GM21737 (cell line): ENCODE results near the gene CDKAL1.
"Not testable (repeated sequence)": the region's sequence is repeated elsewhere in the genome, so short reads cannot be mapped to it uniquely, and the experiment has no call there.

Source experiments
- ATAC-seq: cut with Tn5 transposase; IDR thresholded peaks from one replicate; pipeline ENCODE4 v1.9.1; 2021; ENCODE audit warnings: mild to moderate bottlenecking, moderate library complexity; ENCODE audit not compliant: unreplicated experiment

The CDKAL1 gene

DNA sequence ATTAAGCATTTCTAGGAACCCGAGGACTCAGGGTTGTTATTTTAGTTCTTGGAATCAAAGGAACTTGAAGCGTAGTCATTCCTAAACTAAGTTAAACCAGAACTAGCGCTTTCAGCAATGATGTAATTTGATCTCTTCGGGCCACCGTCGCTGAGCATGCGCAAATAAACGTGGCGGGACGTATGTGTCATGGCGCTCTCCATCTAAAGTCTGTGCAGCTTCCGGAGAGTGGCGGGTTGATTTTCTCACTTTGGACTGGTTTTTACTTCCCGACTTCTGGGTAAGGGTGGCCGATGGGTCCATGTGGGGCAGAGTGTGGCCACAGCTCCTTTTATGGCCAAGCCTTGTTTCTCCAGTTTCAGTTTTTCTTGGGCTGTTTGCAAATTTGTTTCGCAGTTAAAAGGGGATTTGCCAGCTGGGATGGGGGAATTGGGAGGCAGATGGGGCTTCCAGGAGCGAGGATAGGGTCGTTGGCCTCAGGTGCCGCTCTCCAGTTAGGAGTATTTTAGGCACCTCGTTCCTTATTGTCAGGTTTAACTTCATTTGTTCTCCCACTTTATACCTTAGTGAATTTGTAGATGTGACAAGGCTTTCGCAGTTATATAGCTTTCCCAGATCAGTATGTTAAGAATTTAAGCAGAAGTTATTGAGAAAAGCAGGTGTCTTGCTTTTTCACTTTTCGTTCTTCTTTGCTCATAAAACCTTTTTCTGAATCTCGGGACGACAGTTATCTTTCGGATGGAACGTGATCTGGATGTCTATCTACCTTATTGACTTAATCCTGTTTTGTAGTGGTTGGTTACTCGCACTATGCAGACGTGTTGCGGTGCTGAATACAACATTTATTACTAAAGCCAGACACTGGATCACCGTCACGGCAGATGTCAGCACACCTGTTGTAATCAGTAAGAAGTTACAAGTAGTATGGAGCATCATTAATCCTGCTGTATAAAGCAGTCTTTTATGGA lies at the start of gene CDKAL1:
Gene CDKAL1 (plus strand): TSS at position 163 of the 968 bp plus-strand sequence. CDS start 11,894 bp downstream, outside the sequence.
- peak; percentile 83 for ATAC-seq

DNA sequence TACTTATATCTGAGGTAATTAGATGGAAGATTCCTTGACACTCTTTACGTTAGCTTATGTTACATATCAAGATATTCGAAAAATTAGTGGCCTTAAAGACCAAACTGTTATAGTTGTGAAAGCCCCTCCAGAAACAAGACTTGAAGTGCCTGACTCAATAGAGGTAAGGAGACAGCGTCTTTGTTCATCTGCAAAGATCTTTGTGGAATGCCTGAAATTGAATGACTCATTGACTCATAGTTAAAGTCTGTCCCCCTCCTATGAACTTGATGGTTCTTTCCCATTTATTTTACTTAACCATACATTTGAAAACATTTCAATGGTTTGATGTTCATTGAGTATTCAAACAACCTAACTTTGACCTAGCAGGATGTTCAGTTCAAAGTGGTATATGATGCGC lies 47.6 kb upstream of the CDKAL1 start:
- no peak for ATAC-seq

DNA sequence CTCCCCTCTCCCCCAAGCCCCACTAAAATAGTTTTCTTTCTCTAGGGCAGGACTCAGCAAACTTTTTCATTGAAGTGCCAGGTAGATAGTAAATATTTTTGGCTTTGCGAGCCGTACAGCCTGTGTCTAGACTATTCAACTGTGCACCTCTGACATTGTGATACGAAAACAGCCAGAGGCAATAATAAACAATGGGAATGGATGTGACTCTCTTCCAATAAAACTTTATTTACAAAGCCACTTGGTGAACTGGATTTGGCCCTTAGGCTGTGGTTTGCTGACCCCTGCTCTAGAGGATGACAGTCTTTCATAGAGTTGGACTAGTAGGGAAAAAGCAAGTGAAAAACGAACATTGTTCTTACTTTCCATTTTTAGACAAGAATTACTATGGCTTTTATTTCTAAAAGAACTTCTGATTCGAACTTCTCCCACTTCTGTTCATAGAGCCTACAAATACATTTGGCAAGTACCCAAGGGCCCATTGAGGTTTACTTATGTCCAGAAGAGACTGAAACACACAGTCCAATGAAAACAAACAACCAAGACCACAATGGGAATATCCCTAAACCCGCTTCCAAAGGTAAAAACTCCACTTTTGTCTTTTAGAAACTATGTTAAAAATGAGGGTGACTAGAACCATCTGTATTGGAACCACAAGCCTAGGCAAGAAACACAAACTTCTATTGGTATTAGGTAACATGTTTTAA lies 46.4 kb upstream of the CDKAL1 start:
- no peak for ATAC-seq

DNA sequence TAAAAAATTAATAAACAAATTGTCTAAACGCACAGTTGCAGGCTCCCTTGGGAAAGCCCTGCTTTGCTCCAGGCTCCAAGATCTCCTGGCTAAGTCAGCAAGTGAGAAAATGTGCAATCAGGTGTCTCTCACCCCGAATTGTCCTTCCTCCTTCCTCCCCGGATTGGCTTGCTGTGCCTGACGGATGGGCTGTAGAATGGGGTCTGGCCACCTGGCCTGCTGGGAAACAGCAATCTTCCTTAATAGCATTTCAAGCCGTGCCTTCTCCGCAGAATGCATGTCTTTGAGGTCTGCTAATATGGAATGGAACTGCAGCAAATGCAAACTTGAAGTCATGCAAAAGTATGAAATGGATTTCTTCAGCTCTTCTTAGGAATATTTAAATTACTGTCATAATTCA lies 43.7 kb upstream of the CDKAL1 start:
- no peak for ATAC-seq

DNA sequence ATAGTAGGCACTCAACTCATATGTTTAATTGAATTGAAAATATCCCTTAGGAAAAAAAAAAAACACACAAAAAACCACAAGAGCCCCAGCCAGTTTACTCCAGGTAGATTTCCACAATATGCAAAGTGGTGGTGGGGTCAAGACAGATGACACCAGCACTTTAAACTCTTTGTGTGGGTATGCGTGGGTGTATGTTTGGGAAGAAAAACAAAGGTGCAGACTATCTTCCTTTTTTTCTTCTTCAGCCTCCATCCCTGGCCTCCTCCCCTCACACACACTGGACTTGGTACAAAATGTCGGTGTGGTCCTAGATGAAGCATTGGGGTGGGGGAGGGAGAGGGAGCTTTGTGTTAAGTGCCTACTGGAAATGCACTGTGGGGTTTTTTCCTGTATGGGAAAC lies 42.2 kb upstream of the CDKAL1 start:
- ATAC-seq = no peak

DNA sequence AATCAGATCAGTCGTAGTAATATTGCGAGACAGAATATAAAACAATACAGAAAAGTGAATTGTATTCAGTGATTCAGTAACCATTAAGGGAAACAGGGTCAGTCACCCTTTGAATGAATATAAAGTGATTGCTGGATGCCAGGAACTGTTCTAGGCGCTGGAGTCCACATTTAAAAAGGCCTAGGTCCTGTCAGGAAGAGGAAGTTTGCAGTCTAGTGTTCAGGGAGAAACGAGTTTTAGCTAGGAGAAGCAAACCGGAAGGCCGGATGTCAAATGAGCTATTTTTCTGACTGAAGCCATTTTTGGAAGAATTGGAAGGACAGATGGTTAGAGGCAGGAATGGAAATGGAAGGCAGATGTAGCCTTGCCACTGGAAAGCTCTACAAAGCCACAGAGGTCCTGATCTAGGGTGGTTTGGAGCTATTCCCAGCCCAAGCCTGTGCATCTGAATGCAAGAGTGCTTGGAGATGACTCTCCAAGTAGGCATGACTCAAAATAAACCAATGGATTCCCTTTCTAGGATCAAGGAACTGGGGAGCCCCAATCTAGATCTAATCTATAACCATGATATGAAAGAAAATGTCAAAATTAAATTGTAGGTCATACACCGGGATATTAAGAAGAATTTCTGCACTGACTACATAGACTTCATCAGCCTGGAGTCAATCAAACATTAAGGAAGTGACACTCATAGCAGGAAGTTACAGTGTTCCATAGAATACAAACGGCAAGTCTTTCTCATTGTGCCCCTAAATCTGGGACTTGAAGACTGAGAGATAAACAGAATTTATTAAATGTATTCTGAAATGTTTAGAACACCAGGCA lies 36.8 kb upstream of the CDKAL1 start:
- no peak for ATAC-seq

DNA sequence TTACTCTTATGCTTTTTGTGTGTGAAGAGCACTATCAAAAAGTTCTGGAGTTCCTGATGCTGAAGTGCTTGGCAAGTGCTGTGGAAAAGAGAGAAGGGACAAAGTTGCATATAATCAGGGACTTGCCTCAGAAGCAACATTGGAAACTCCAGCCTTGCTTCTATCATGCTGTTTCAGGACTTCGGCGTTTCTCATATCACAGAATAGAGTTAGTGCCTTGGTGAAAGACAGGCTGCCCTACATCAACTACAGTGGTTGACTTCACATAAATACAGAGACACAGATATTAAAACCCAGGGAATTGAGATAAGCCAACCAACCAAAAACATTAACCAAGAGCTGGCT lies 36.2 kb upstream of the CDKAL1 start:
- ATAC-seq = no peak

DNA sequence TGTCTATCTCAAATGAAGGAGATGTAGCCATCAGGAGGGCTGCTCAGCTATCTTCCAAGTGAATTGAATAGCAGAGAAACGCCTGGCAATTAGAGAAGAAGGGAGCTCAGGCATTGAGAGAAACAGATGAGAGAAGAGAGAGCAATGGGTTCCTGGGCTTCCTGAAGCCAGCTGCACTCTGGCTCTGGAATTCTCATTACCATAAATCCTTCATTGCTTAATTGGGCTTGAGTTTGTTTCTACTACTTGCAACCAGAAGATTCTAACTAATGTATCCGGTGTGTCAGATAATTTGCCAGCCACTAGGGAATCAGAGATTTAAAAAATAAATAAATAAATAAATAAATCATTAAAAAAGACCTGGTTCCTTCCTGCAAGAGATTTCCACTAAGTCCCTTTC lies 25.0 kb upstream of the CDKAL1 start:
- ATAC-seq = no peak

DNA sequence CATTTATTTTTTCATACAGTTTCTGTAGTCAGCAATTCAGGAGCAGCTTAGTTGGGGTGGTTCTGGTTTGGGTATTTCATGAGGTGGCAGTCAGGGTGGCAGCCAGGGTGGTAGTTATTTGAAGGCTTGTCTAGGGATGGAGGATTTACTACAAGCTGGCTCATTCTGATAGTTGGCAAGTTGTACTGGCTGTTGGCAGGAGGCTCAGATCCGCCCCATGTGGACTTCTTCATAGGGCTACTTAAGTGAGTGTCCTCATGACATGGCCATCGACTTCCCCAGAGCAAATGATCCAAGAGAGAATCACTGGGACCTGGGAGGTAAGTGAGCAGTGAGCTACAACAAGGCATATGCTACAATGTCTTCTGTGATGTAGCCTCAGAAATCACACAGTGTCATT lies 22.4 kb upstream of the CDKAL1 start:
- ATAC-seq = no peak

DNA sequence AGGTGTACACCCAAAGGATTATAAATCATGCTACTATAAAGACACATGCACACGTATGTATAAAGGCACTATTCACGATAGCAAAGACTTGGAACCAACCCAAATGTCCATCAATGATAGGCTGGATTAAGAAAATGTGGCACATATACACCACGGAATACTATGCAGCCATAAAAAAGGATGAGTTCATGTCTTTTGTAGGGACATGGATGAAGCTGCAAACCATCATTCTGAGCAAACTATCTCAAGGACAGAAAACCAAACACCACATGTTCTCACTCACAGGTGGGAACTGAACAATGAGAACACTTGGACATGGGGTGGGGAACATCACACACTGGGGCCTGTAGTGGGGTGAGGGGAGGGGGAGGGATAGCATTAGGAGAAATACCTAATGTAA lies 9.0 kb upstream of the CDKAL1 start:
- ATAC-seq = not testable (repeated sequence)

DNA sequence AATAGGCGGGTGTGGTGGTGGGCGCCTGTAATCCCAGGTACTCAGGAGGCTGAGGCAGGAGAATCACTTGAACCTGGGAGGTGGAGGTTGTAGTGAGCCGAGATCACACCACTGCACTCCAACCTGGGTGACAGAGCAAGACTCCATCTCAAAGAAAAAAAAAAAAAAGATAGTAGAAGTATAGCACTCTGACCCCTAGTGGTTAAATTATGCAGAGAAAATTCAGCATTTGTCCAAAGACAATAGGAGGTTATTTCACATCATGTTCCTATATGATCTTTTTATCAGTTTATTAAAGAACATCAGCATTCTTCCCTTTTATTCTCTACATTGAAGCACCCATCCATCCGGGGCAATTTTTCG lies 5.2 kb upstream of the CDKAL1 start:
- not testable (repeated sequence) for ATAC-seq

DNA sequence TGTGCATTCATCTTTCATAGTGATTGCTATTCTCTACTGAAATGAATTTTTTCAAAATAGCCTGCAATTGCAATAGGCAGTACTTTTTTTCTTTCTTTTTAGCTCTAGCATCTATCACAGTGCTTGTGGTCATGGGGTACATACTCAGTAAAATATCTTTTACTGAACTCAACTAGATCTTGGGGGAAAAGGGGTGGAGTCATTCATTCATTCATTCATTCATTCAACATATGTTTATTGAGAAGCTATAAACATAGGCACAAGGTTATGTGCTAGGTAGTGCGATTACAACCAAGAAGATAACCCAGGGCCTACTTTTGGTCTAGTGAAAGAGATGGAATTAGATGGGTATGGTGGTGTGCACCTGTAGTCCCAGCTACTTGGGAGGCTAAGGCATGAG lies 1.4 kb upstream of the CDKAL1 start:
- ATAC-seq = no peak

DNA sequence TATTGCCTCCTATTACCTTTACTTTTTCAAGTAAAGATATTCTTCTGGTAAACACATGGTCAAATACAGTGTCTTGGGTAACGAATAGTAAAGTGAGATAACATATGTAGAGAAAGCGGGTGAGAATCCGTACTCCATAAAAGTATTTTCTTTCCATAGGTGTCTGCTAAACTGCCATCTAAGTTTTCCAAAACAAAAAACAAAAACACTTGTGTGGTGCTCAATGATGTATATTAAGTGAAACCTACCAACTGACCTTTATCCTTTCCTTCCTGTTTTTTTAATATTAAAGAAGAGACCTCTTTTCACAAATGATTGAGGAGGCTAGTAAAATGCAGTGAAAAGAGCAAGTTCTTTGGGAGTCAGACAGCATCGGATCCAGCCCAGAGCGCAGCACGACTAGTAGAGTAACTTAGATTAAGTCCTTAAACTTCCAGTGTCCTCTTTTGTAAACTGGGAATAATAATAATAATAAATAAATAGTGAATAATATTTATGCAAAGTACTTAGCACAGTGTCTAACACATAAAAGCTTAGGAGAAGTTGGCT lies 437 bp upstream of the CDKAL1 start:
- ATAC-seq = no peak

DNA sequence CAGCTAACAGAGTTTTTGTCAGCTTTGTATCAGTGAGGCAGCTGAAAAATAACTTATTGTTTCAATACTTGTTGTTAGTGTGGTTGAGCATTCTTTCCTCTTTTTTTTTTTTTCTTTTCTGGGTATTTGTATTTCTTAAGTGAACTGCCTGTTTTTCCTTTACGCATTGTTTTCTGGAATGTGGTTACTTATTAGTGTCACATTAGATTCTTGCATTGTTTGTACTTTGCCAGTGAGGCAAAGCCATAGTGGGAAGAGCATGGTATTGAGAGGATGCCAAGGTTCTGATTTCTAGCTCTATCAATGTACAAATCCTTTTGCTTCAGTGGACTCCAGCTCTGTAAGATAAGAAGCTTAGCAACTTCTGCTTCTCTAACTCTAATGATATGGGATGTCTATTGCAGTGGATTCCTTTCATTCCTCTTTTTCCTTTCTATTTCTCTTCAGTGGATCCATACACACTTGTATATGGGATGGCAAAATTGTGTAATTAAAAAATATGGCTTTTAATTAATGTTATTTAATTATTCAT lies 3.9 kb downstream of the CDKAL1 start:
- ATAC-seq = no peak

DNA sequence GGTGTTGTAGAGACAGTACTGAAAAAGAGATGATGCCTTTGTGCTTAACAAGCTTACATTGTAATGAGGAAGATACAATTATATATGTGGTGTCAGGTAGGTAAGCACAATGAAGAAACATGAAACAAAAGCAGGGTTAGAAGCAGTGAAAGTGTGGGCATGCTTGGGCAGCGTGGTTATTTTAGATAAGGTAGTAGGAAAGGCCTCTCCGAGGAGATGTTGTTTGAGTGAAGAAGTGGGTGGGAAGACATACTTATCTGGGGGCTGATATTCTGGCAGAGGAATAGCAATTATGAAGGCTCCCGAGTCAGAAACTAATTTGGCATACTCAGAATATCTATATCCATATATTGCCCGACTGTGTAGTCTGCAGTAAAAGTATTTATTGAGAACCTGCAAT lies 4.7 kb downstream of the CDKAL1 start:
- no peak for ATAC-seq

DNA sequence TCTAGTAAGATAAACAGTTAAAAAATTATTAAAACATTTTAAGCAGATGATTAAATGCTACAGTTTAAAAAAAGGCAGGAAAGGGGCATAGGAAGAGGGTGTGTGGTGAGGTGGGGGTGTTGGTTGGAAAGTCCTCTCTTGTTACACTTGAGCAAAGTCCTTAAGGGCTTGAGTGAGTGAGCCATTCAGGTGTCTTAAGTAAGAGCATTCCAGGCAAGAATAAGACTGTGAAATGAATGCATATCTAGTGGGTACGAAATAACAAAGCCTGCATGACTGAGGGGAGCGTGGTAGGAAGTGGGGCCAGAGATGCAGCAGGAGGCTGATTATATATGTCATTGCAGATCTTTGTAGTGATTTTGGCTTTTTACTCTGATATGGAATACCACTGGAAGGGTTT lies 5.1 kb downstream of the CDKAL1 start:
- no peak for ATAC-seq

DNA sequence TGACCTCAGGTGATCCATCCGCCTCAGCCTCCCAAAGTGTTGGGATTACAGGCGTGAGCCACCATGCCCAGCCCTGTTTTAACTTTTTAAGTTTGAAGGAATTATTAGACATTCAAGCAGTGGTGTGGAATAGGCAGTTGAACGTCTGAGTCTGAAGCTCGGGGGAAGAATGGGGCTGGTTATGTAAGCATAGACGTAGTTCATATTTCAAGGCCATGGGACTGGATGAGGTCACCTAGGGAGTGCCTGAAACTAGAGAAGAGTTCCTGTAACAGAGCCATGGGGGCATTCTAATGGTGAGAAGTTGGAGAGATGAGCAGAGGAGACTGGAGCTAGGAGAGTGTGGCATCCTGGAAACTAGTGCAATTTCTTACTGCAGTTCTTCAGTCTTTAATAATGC lies 6.4 kb downstream of the CDKAL1 start:
- ATAC-seq = no peak

DNA sequence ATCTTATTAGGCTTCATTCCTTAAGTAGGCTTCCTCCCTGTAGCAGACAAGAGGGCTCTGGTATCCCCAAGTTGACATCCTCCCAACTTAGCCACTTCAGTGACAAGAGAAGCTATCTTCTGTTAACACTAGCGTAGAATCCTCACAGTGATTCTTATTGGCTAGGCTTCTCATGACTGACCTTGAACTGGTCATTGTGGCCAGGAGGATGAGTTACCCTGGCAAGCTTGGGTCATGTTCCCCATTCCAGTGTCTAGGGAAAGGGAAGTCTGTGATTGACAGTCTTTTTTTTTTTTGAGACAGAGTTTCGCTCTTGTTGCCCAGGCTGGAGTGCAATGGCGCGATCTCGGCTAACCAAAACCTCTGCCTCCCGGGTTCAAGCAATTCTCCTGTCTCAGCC lies 7.1 kb downstream of the CDKAL1 start:
- ATAC-seq = no peak

DNA sequence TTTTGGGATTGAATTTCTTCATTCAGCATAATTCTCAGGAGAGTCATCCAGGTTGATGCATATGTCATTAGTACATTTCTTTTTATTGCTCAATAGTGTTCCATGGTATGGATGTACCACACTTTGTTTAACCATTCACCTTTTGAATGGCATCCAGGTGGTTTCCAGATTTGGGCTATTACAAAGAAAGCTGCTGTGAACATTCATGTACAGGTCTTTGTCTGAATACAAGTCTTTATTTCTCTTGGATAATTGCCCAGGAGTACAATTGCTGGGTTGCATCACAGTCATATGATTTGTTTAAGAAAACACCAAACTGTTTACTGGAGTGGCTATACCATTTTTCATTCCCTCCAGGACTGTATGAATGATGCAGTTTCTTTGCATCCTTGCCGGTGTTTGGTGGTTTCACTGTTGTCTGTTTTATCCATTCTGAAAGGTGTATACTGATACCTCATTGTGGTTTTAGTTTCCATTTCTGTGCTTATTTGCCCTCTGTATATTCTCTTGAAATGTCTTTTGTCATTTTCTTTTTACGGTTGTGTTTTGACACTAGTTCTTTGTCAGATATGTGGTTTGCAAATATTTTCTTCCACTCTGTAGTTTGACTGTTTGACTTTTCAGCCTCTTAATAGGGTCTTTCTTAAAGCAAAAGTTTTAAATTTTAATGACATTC lies 8.8 kb downstream of the CDKAL1 start:
- ATAC-seq = peak; percentile 97

DNA sequence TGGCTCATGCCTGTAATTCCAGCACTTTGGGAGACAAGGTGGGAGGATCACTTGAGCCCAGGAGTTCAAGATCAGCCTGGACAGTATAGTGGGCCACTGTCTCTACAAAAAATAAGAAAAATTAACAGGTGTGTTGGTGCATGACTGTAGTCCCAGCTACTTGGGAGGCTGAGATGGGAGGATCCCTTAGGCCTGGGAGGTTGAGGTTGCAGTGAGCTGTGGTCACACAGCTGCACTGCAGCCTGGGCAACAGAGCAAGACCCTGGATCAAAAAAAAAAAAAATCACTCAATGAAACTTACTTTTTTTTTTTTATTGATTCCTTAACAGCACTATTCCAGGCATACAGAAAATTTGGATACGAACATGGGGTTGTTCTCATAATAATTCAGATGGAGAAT lies 14.0 kb downstream of the CDKAL1 start:
- ATAC-seq = no peak
